Astrocyte (in vitro differentiated cells and primary cell): ENCODE results near the gene CFI.

ENCODE experiments used
- CTCF ChIP-seq: IDR thresholded peaks from 2 replicates; pipeline ENCODE4 v1.5.1; 2011; ENCODE audit warnings: low read depth, mild to moderate bottlenecking, inconsistent platforms, low read length, moderate library complexity; ENCODE audit not compliant: insufficient read depth
- EZH2 ChIP-seq: IDR thresholded peaks from 2 replicates; pipeline ENCODE4 v1.6.1; 2012; ENCODE audit warnings: mild to moderate bottlenecking, low read length, inconsistent platforms; ENCODE audit not compliant: insufficient read depth

DNA sequence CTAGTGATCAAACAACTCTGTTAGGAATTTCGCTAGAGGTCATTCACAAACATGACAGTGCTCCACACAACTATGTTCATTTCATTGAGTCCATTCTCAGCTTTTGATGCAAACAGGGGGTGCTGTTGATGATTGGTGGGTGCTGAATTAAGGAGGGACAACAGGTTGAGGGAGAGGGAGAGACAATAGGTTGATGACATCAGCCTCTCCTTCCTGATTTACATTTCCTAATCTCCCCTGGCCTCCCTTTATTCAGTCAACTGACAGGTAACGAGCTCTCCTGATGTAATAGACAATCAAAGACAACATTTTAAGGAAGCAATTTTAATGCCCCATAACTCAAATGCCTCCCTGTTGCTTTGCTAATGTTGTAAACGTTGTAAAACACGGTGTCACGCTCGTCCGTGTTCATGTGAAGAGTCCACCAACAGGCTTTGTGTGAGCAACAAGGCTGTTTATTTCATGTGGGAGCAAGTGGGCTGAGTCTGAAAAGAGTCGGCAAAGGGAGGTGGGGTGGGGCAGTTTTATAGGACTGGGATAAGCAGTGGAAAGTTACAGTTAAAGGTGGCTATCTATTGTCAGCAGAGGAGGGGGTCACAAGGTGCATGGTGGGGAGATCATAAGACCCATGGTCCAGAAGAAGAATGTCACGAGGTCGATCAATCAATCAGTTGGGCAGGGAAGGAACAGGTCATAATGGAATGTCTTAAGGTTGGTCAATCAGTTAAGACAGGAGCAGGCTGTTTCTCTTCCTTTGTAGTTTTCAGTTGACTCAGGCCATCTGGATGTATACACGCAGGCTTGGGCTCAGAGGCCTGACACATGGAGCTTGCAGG, 9.0 kb upstream of the CFI start:
- TF ChIP-seq EZH2: no peak
- no peak for TF ChIP-seq CTCF
